Astrocyte (in vitro differentiated cells and primary cell): Measurements from ENCODE around the gene WDR45.

Experiments used
- CTCF ChIP-seq: IDR thresholded peaks from 2 replicates; pipeline ENCODE4 v1.5.1; 2011; ENCODE audit warnings: low read depth, mild to moderate bottlenecking, inconsistent platforms, low read length, moderate library complexity; ENCODE audit not compliant: insufficient read depth
- EZH2 ChIP-seq: IDR thresholded peaks from 2 replicates; pipeline ENCODE4 v1.6.1; 2012; ENCODE audit warnings: mild to moderate bottlenecking, low read length, inconsistent platforms; ENCODE audit not compliant: insufficient read depth

- TF ChIP-seq CTCF = no peak
- TF ChIP-seq EZH2 = no peak
These were observed 41.7 kb downstream of the WDR45 start for GRCh38 chrX:49037883-49038475.
